ENCODE results near the gene SPSB2. TPM values are rescaled to one million over a fixed set of nuclear protein-coding genes. Genes with fewer than 3 reads are reported as not detected.

SPSB2 gene
- total RNA-seq, 1 experiment from 2014 or later = 14.1 TPM

GRCh38 chr12:6860942-6861341, 12.2 kb downstream of the SPSB2 start:
- no peaks in the 10 kb centered on the region for H3K27me3 ChIP-seq (replicated peaks)
- peaks cover 100% of the 10 kb centered on the region for H3K36me3 ChIP-seq
- no peak overlapping the region for H3K4me3 ChIP-seq
- no peaks in the 10 kb centered on the region for H3K9me3 ChIP-seq (replicated peaks)
- DNase-seq (ENCODE audit: low read depth in 1 of 2, low spot score in 2 of 2) = no peak
- H3K27ac ChIP-seq = no peak overlapping the region
- no peaks in the 10 kb centered on the region for H3K4me1 ChIP-seq (replicated peaks)

GRCh38 chr12:6860116-6860515, 13.0 kb downstream of the SPSB2 start:
- Histone ChIP-seq H3K4me3 (no peak overlapping the region), H3K4me1 (replicated peaks) (no peaks in the 10 kb centered on the region), H3K9me3 (replicated peaks) (no peaks in the 10 kb centered on the region), H3K27ac (no peak overlapping the region), H3K27me3 (replicated peaks) (no peaks in the 10 kb centered on the region), H3K36me3 (peaks cover 100% of the 10 kb centered on the region)
- no peak for DNase-seq (ENCODE audit: low read depth in 1 of 2, low spot score in 2 of 2)

- no peak for DNase-seq (ENCODE audit: low read depth in 1 of 2, low spot score in 2 of 2)
- peaks cover 95% of the 10 kb centered on the region for H3K36me3 ChIP-seq
- no peaks in the 10 kb centered on the region for H3K27me3 ChIP-seq (replicated peaks)
Observed at GRCh38 chr12:6858799-6859198, 14.3 kb downstream of the SPSB2 start.

GRCh38 chr12:6855322-6855721, 17.8 kb downstream of the SPSB2 start:
- H3K9me3 ChIP-seq (replicated peaks) = no peaks in the 10 kb centered on the region

More at GRCh38 chr12:6858799-6859198, 14.3 kb downstream of the SPSB2 start:
- H3K27ac ChIP-seq = no peak overlapping the region
- peaks cover under 1% of the 10 kb centered on the region; the same call in 1 of the 2 replicates for H3K4me1 ChIP-seq (replicated peaks)
- no peak overlapping the region for H3K4me3 ChIP-seq
- H3K9me3 ChIP-seq (replicated peaks) = no peaks in the 10 kb centered on the region

GRCh38 chr12:6854036-6854435, 19.1 kb downstream of the SPSB2 start:
- no peak overlapping the region for H3K4me3 ChIP-seq
- no peaks in the 10 kb centered on the region for H3K27me3 ChIP-seq (replicated peaks)
- DNase-seq (ENCODE audit: low read depth in 1 of 2, low spot score in 2 of 2) = no peak
- H3K4me1 ChIP-seq (replicated peaks) = peaks cover 19% of the 10 kb centered on the region
- no peak overlapping the region for H3K27ac ChIP-seq
- H3K9me3 ChIP-seq (replicated peaks) = no peaks in the 10 kb centered on the region
- peaks cover 75% of the 10 kb centered on the region for H3K36me3 ChIP-seq

More at GRCh38 chr12:6855322-6855721, 17.8 kb downstream of the SPSB2 start:
- Histone ChIP-seq H3K4me3 (no peak overlapping the region), H3K27me3 (replicated peaks) (no peaks in the 10 kb centered on the region), H3K36me3 (peaks cover 75% of the 10 kb centered on the region), H3K27ac (no peak overlapping the region), H3K4me1 (replicated peaks) (peaks cover 14% of the 10 kb centered on the region)
- DNase-seq (ENCODE audit: low read depth in 1 of 2, low spot score in 2 of 2) = no peak

GRCh38 chr12:6853626-6854025, 19.5 kb downstream of the SPSB2 start:
- Histone ChIP-seq H3K4me1 (replicated peaks) (peaks cover 19% of the 10 kb centered on the region), H3K4me3 (no peak overlapping the region), H3K9me3 (replicated peaks) (no peaks in the 10 kb centered on the region), H3K27ac (no peak overlapping the region; the same call in 1 of the 2 replicates), H3K36me3 (peaks cover 75% of the 10 kb centered on the region), H3K27me3 (replicated peaks) (no peaks in the 10 kb centered on the region)
- DNase-seq (ENCODE audit: low read depth in 1 of 2, low spot score in 2 of 2) = no peak

GRCh38 chr12:6852651-6853354, 20.3 kb downstream of the SPSB2 start:
- DNase-seq (ENCODE audit: low read depth in 1 of 2, low spot score in 2 of 2) = peak in 1 of 2 experiments; percentile 70
- H3K27me3 ChIP-seq (replicated peaks) = no peaks in the 10 kb centered on the region
- H3K4me3 ChIP-seq = peak overlapping the region; percentile 71
- peak overlapping the region; percentile 7; the same call in 1 of the 2 replicates for H3K27ac ChIP-seq
- H3K4me1 ChIP-seq (replicated peaks) = peaks cover 19% of the 10 kb centered on the region
- no peaks in the 10 kb centered on the region for H3K9me3 ChIP-seq (replicated peaks)
- peaks cover 75% of the 10 kb centered on the region for H3K36me3 ChIP-seq

GRCh38 chr12:6851921-6852650, 21.0 kb downstream of the SPSB2 start, which contains the start of gene USP5:
TSS of gene USP5 (plus strand) at chr12:6852150. CDS start at chr12:6852180, 30 bp downstream.
- Histone ChIP-seq H3K36me3 (peaks cover 75% of the 10 kb centered on the region), H3K4me3 (peak within 1 kb of the TSS; percentile 71), H3K27ac (peak within 1 kb of the TSS; percentile 95), H3K9me3 (replicated peaks) (no peaks in the 10 kb centered on the region), H3K27me3 (replicated peaks) (no peaks in the 10 kb centered on the region), H3K4me1 (replicated peaks) (peaks cover 19% of the 10 kb centered on the region)
- DNase-seq (ENCODE audit: low read depth in 1 of 2, low spot score in 2 of 2) = peak; percentile 99 to 100

GRCh38 chr12:6851153-6851920, 21.8 kb downstream of the SPSB2 start, which contains the start of gene CDCA3:
TSS of gene CDCA3 (minus strand) at chr12:6851286. CDS start at chr12:6850952, 334 bp downstream.
- H3K27ac ChIP-seq = peak within 1 kb of the TSS; percentile 95
- DNase-seq (ENCODE audit: low read depth in 1 of 2, low spot score in 2 of 2) = peak; percentile 99
- H3K4me3 ChIP-seq = peak within 1 kb of the TSS; percentile 71
- no peaks in the 10 kb centered on the region for H3K9me3 ChIP-seq (replicated peaks)
- no peaks in the 10 kb centered on the region for H3K27me3 ChIP-seq (replicated peaks)
- H3K4me1 ChIP-seq (replicated peaks) = peaks cover 19% of the 10 kb centered on the region
- peaks cover 75% of the 10 kb centered on the region for H3K36me3 ChIP-seq

- H3K4me3 ChIP-seq = peak overlapping the region; percentile 71
- H3K27ac ChIP-seq = peak overlapping the region; percentile 95
- peaks cover 19% of the 10 kb centered on the region for H3K4me1 ChIP-seq (replicated peaks)
- H3K9me3 ChIP-seq (replicated peaks) = no peaks in the 10 kb centered on the region
- DNase-seq (ENCODE audit: low read depth in 1 of 2, low spot score in 2 of 2) = peak in 1 of 2 experiments; percentile 21
- H3K27me3 ChIP-seq (replicated peaks) = no peaks in the 10 kb centered on the region
- peaks cover 75% of the 10 kb centered on the region for H3K36me3 ChIP-seq
Observed at GRCh38 chr12:6850796-6851152, 22.3 kb downstream of the SPSB2 start.

- Histone ChIP-seq H3K9me3 (replicated peaks) (no peaks in the 10 kb centered on the region), H3K4me1 (replicated peaks) (peaks cover 19% of the 10 kb centered on the region), H3K27me3 (replicated peaks) (no peaks in the 10 kb centered on the region), H3K36me3 (peaks cover 73% of the 10 kb centered on the region), H3K4me3 (peak overlapping the region; percentile 71), H3K27ac (peak overlapping the region; percentile 95; the same call in 1 of the 2 replicates)
- no peak for DNase-seq (ENCODE audit: low read depth in 1 of 2, low spot score in 2 of 2)
Observed at GRCh38 chr12:6849976-6850560, 23.0 kb downstream of the SPSB2 start.

- Histone ChIP-seq H3K36me3 (peaks cover 74% of the 10 kb centered on the region), H3K27ac (no peak overlapping the region), H3K4me3 (no peak overlapping the region), H3K4me1 (replicated peaks) (peaks cover 19% of the 10 kb centered on the region), H3K9me3 (replicated peaks) (no peaks in the 10 kb centered on the region), H3K27me3 (replicated peaks) (no peaks in the 10 kb centered on the region)
- no peak for DNase-seq (ENCODE audit: low read depth in 1 of 2, low spot score in 2 of 2)
Observed at GRCh38 chr12:6849427-6849826, 23.7 kb downstream of the SPSB2 start.

GRCh38 chr12:6847676-6848075, 25.4 kb downstream of the SPSB2 start:
- Histone ChIP-seq H3K9me3 (replicated peaks) (no peaks in the 10 kb centered on the region; the same call in 1 of the 2 replicates), H3K27me3 (replicated peaks) (no peaks in the 10 kb centered on the region; the same call in 1 of the 2 replicates), H3K4me3 (no peak overlapping the region), H3K27ac (no peak overlapping the region), H3K36me3 (peaks cover 61% of the 10 kb centered on the region), H3K4me1 (replicated peaks) (peaks cover 9% of the 10 kb centered on the region)
- DNase-seq (ENCODE audit: low read depth in 1 of 2, low spot score in 2 of 2) = no peak
